GM18505 (cell line): ENCODE results near the gene FMNL2.
"Not testable (repeated sequence)": the region's sequence is repeated elsewhere in the genome, so short reads cannot be mapped to it uniquely, and the experiment has no call there.

ENCODE experiments used
- ATAC-seq: cut with Tn5 transposase; IDR thresholded peaks from one replicate; pipeline ENCODE4 v1.9.1; 2021; ENCODE audit not compliant: unreplicated experiment
- POLR2A ChIP-seq: IDR thresholded peaks from 4 replicates; pipeline ENCODE4 v1.6.1; 2011; ENCODE audit warnings: borderline replicate concordance; ENCODE audit not compliant: insufficient read depth, insufficient read length; ENCODE audit errors: extremely low read depth

Gene FMNL2

DNA sequence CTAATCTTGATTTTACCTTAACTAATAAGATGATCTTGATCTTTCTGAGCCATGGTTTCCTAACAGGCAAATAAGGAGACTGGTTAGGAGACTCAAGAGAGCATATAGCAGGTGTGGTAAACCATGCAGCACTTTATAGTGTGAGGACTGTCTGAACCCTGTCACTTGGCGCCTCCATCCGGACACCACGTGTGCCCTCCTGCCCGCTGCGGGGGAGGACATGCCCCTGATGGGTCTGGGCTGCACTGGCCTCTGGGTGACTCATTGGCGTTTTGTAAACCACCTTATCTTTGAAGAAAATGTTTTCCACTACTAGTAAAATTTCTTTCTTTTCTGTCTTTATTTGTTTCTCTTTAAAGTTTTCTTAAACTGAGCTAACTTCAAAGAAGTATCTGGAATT is 131.1 kb downstream of the FMNL2 start:
- ATAC-seq = peak; percentile 29
- no peak for TF ChIP-seq POLR2A

DNA sequence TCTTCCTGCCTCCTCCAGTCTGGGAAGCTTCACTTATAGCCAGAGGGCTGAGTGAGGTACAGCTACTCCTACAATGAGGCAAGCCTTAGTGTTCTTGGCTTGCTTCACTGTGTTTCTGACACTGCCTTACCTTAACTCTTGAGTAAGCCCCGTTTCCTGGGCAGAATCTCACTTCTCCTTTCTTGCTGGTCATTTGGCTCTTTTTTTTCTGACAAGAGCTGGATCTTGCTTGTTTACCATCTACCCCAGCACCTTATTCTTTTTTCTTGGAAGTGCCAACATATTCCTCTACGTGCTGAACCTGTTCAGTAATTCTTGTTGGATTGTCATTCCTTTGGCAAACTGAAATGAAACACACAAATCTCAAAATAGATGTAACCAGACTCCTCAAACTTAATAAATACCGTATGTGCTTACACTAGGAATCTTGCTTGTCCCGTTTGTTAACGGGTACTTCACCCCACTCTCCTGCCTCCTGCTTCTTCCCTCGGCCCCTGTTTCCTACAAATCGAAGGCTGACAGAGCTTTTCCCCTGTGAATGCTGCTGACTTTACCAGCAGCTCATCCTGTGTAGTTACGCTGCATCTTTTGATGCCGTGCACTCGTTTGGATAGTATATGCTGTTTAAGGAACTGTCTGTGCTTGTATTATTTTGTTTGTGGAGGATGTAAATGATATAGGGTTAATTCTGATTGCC is 132.2 kb downstream of the FMNL2 start:
- no peak for TF ChIP-seq POLR2A
- ATAC-seq = peak; percentile 92

DNA sequence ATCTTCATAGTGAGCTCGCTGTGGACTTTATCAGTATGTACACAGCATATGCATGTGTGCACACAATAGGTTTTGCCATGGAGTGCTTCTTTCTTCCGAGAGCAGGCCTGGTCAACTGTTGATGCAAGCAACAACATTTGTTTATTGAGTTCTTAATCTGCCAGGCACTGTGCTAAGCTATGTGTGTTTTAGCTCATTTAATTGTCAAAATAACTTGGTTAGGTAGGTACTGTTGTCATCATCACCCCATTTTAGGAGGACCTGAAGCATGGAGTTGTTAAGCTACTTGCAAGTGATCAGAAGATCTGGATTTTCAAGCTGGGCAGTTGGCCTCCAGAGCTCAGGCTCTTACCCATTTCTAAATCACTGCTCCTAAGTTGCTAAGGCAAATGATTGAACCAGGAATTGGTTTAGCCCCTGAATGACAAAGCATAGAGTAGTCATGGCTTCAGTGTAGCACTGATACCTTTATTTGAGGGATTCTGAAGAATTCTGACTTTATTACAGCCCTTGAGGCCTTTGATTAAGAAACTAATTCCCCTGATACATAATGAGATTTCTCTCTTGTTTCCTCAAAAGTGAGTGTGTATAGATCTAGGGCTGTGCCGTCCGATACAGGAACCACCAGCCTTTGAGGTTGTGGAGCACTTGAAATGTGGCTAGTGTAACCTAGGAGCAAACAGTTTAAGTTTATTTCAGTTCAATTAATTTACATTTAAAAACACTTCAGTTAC is 132.9 kb downstream of the FMNL2 start:
- TF ChIP-seq POLR2A = no peak
- ATAC-seq = no peak

DNA sequence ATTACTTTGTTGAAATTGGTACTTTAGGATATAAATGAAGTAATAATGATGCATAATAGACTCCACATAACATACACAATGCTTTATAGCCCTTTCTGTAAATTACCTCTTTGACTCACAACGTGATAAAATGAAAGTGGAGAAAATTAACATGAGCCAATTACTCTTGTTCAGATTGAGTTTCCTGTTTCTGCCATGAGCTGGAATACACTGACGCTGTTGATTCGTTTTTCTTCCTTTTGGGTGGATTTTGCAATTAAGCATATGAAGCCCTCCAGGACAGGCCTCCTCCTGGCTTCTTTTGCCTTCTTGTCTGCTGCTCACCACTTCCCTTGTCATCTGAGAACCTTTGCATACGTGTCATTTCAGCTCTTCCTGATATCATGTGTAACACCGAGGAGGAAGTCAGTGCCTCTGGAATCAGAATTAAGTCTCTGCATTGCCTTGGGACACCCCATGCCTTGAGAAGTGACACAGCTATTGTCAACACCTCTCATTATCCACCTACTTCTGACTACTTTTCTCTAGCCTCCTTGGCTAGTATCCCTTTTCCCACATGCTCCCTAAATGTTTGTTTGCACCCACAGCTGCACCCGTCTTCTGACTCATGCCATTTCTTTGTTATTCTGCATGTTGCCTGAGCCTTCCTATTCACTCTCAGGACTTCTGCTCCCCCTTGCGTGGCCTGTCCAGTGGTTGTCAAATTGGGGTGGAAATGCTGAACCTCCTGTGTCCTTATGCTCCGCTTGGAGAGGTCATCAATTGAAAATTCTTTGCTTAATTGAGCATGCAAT is 134.1 kb downstream of the FMNL2 start:
- no peak for TF ChIP-seq POLR2A
- ATAC-seq = no peak

DNA sequence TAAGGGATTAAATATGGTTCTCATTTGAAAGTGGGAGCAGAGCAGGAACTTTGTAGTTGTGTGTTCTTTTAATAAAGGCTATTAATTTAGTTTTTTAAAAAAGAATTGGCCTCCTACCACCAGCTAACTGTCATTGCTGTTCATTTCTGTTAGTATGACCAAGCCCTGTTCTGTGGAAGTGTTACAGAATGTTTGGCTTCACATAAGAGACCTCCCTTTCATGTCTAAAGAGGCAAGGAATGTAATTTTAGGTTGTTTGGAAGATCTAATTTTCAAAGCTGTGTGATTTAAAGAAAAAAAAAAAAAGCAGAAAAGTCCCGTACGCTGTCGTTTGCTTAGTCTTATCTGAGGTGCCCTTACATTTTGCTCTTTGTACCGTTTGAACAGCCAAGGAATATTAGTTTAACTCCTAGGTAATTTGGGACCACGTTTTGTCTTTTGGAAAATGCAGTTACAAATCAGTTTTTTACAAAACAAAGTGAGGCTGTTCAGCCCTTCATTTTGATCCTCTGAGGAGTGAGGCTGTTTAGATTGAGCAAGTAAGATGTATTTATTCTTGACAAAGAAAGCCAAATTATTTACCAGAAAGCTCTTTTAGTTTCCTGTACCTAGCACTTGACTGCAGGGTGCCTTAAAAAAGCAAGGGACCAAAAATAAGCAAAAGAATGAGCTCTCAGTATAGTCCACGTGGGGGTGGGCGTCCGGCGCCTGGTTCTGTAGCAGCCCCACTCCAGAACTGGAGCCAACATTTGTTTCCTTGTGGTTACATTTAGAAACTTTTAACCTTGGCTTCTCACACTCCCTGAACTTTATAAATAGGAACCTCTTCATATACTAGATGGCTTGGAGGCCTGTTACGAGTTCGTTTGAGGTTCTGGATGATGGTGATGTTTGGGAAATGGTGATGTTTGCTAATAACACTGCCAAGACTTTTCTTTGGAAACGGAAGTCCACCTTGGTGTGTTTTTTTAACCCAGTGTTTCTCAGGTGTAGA is 136.2 kb downstream of the FMNL2 start:
- no peak for ATAC-seq
- TF ChIP-seq POLR2A = no peak

DNA sequence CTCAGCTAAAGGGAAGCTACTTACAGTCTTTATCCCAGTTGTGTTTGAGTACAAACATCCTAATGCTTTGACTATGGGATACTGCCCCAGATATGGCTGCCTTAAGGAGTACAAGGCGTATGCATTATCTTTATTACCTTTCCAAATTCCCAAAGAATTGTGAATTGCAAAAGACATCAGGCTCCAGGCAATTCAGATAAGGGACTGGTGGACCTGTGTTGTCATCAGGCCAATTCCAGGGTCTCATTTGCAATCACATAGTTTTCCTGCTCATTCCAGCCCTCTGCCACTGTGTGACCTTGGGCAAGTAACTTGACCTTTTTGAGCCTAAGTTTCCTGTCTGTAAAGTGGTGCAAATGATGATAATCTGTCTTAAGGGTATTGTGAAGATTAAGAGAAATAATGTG is 137.5 kb downstream of the FMNL2 start:
- ATAC-seq = no peak

DNA sequence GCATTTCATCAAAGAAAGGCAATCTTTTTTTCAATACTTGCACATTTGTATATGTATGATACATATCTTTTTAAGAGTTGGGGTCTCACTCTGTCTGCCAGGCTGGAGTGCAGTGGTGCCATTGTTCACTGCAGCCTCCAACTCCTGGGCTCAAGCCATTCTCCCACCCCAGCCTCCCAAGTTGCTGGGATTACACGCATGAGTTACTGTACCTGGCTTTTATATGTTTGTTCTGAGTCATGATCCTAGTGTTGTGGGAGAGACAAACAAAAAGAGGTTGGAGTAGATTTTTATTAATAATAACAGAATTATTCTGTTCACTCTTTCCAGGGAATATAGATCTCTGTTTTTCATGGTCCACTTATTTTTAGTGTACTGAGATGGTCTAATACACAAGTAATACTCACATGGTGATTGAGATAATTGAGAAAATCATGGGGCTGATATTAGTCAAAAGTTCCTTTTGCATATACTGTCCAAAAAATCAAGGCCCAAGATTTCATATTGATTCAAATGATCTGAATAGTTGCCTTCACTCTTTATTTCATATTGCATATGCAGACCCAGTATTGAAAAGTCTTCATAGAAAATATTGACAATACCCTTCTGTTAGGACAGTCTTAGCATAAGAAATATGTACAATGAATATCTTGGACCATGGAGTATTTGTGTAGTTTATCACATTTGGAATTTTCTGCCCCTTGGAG is 138.3 kb downstream of the FMNL2 start:
- ATAC-seq = no peak
- no peak for TF ChIP-seq POLR2A

More for the DNA sequence above, 137.5 kb downstream of the FMNL2 start:
- TF ChIP-seq POLR2A = no peak

DNA sequence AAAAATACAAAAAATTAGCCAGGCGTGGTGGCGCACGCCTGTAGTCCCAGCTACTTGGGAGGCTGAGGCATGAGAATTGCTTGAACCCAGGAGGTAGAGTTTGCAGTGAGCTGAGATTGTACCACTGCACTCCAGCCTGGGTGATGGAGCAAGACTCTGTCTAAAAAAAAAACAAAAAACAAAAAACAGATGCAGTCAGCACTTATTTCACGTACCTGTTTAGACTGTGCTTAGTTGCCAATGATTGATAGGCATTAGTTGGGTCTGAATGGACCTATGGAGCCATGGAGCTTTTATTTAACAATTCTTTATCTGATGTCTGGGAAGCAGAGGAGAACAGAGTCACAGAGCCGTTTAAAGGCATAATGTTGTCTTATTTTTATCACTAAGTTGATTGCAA is 139.5 kb downstream of the FMNL2 start:
- ATAC-seq = not testable (repeated sequence)

DNA sequence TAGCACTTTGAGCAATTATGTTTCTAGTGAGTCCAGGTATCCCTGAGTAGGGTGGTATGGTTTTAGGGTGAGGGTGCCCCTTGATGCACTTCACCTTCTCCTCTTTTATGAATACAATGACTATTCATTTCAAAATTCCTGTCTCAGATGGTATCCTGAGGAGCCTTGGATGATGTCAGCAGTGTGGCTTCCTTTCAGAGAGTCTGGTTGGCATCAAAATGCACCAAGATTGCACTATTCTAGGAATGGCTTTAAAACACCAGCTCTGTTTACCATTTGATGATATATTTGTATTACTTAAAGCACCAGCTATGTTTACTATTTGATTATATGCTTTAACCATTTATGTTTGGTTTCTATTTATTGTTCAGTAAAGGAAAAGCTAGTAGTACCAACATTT is 141.0 kb downstream of the FMNL2 start:
- TF ChIP-seq POLR2A = no peak
- ATAC-seq = no peak

DNA sequence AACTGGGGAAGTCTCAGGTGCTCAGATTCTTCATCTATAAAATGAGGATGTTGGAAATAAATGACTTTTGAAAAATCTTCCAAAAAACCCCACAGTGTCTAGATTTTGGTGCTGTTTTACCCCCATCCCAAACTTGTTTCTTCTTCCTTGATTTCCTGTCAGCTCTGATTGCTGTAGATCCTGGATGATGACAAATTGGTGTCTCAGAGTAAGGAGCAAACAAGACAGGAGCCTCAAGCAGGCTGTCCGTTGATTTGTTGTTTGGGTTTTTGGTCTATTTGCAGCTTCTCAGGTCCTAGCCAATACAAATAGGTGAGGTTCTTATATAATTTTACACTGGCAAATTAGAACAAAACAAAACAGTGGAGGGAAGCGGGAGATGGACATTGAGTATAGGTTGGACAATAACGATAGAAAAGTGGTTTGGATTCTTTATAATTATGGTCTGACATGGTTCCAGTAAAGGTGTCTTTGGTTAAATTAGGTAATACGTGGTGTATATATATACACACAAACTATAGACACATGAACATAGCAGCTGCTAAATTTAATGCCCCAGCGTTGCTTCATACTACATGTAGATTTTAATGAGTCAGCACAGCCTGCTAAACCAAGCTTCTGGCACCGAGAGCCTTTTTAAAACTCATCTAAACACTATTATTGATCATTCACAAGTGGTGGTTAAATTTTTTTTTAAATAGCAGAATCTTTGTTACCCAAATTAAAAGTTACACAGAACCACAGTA is 142.5 kb downstream of the FMNL2 start:
- no peak for TF ChIP-seq POLR2A
- no peak for ATAC-seq

DNA sequence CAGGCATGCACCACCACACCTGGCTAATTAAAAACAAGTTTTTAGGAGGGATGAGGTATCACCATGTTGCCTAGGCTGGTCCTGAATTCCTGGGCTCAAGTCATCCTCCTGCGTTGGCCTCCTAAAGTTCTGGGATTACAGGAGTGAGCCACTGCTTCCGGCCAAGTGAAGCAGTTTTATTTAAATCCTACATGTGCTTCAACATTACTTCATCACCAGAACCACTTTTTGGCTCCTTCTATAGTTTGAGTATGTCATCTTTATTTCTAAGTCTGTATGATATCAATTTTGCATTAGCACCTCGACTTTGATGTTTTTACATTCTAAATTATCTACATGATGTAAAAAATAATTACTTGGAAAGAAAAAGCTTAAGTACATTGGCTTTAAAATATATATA is 144.3 kb downstream of the FMNL2 start:
- no peak for TF ChIP-seq POLR2A
- ATAC-seq = no peak
